Fibroblast of pulmonary artery (primary cell): ENCODE data around the gene CORIN.

Experiments
- DNase-seq: peaks from one replicate; pipeline ENCODE4 v3.0.0-alpha.2; 2010; ENCODE audit warnings: low read depth
- H3K4me3 ChIP-seq: replicated peaks from 2 replicates; pipeline ENCODE4 v1.5.1; 2011; ENCODE audit warnings: low read depth, mild to moderate bottlenecking, control low read depth, low read length, moderate library complexity
- TF ChIP-seq, protein P1 (sequence below): IDR thresholded peaks from 2 replicates; pipeline ENCODE4 v1.5.1; 2011; ENCODE audit warnings: mild to moderate bottlenecking, control low read depth, low read length, inconsistent platforms; ENCODE audit errors: missing control alignments

Gene CORIN

GRCh38 chr4:47752214-47752613, 85.7 kb downstream of the CORIN start:
- no peak for DNase-seq
- no peak overlapping the region for H3K4me3 ChIP-seq
- TF ChIP-seq, protein P1, sequence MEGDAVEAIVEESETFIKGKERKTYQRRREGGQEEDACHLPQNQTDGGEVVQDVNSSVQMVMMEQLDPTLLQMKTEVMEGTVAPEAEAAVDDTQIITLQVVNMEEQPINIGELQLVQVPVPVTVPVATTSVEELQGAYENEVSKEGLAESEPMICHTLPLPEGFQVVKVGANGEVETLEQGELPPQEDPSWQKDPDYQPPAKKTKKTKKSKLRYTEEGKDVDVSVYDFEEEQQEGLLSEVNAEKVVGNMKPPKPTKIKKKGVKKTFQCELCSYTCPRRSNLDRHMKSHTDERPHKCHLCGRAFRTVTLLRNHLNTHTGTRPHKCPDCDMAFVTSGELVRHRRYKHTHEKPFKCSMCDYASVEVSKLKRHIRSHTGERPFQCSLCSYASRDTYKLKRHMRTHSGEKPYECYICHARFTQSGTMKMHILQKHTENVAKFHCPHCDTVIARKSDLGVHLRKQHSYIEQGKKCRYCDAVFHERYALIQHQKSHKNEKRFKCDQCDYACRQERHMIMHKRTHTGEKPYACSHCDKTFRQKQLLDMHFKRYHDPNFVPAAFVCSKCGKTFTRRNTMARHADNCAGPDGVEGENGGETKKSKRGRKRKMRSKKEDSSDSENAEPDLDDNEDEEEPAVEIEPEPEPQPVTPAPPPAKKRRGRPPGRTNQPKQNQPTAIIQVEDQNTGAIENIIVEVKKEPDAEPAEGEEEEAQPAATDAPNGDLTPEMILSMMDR: no peak

GRCh38 chr4:47750788-47751187, 87.1 kb downstream of the CORIN start:
- no peak overlapping the region for H3K4me3 ChIP-seq
- DNase-seq: no peak

DNA sequence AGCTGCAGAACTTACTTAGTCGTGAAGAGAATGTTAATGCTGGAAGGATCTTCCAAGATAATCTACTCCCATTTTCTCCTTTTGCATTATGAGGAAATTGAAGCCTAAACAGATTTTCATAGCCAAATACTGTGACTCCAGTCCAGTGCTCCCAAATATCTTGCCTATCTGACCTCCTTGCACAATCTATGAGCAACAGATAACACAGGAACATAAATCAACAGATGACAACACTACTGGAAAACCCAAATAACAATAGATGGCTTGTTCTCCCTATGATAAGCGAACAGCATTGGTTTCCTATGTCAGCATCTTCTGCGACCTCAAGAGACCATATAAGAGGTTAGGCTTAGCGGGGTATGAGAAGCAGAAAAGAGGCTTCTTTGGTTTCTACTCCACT, 88.0 kb downstream of the CORIN start:
- no peak for DNase-seq
- TF ChIP-seq, protein P1: no peak
- no peak overlapping the region for H3K4me3 ChIP-seq

More at GRCh38 chr4:47750788-47751187, 87.1 kb downstream of the CORIN start:
- TF ChIP-seq, protein P1: no peak

DNA sequence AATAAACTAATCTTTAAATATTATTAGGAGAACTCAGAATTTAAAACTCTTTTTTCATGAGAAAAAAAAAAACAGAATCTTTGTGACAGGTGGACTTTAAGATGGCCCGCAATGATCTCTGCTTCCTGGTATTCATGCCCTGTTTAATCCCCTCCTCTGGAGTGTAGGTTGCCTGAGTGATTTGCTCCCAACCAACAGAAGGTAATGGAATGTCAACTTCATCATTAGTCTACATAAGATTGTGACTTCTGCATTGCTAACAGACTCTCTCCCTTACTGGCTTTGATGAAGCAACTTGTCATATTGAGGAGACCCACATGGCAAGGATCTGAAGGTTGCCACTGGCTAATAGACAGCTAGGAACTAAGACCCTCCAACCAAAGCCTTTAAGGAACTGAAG, 88.8 kb downstream of the CORIN start:
- no peak overlapping the region for H3K4me3 ChIP-seq
- TF ChIP-seq, protein P1: no peak
- DNase-seq: no peak

- H3K4me3 ChIP-seq: no peak overlapping the region
- DNase-seq: no peak
- TF ChIP-seq, protein P1: no peak
Observed at GRCh38 chr4:47747846-47748494, 89.9 kb downstream of the CORIN start.

DNA sequence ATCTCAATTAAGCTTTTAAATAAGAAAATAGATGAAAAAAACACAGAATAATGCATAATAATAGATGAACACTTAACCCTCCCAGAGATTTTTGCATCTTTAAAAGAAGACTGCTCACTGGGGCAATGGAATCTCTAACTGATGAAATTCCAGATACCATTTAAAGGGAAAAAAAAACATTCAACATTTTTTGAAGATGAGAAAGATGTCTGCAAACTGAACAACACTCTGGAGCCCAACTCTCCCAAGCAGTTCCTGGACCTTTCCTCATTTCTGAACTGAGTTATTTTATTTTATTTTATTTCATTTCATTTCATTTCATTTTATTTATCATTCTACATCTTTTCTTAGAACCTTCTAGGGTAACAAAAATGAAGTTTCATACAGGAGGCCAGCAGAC, 90.7 kb downstream of the CORIN start:
- TF ChIP-seq, protein P1: no peak
- DNase-seq: no peak
- no peak overlapping the region for H3K4me3 ChIP-seq

DNA sequence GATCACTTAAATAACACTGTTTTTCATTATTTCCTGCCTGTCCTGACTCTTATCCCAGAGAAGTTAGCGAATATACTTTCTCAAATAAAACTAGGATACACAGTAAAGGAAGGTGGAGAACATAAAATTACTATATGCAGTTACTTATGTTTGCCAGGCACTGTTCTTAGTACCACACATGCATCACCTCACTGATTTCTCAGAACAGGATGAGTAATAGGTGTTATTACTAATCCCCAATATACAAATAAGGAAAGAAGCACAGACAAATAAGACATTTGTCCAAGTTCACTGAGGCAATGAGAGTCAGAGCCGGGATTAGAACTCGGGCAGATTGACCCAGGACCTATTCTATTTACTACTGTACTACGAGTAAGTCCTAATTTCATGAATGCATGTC, 91.7 kb downstream of the CORIN start:
- no peak for DNase-seq
- H3K4me3 ChIP-seq: no peak overlapping the region
- TF ChIP-seq, protein P1: no peak
